Esophagus squamous epithelium (tissue), 5 donors: ENCODE measurements around the gene AFF3. TPM values are rescaled to one million over a fixed set of nuclear protein-coding genes. Genes with fewer than 3 reads are reported as not detected.

ENCODE experiments used
- DNase-seq: peaks from one replicate; lab custom pipeline; 2025; lab: John Stamatoyannopoulos, UW
- H3K27ac ChIP-seq, 4 donors: fragments of 200-600 bp; sonication (generic); one replicate each; pipeline ENCODE4 v1.5.1; 2016 to 2019; ENCODE audit warnings: mild to moderate bottlenecking in 1 of 4
- H3K27me3 ChIP-seq, 4 donors: fragments of 200-600 bp; sonication (generic); 1 replicate in 3 of 4; 2 replicates in 1 of 4; pipeline versions ENCODE4 v1.5.1 to v1.6.0; 2017 to 2021; ENCODE audit warnings: antibody characterized with exemption in 1 of 4
- H3K36me3 ChIP-seq, 3 donors: fragments of 200-600 bp; sonication (generic); one replicate each; pipeline ENCODE4 v1.5.1; 2016 to 2019
- H3K4me1 ChIP-seq, 3 donors: fragments of 200-600 bp; sonication (generic); one replicate each; pipeline ENCODE4 v1.5.1; 2017 to 2019
- H3K4me3 ChIP-seq, 4 donors: fragments of 200-600 bp; sonication (generic); 1 replicate in 3 of 4; 2 replicates in 1 of 4; pipeline ENCODE4 v1.5.1; 2016 to 2019; ENCODE audit warnings: mild to moderate bottlenecking in 2 of 4, moderate library complexity in 1 of 4
- H3K9me3 ChIP-seq, 3 donors: fragments of 200-600 bp; sonication (generic); one replicate each; pipeline ENCODE4 v1.5.1; 2016 to 2019
- POLR2A ChIP-seq, 4 donors: fragments of 450-650 bp; IDR thresholded peaks; one replicate each; pipeline ENCODE4 v1.6.1; 2017; ENCODE audit warnings: antibody characterized with exemption in 4 of 4, mild to moderate bottlenecking in 4 of 4, moderate library complexity in 3 of 4
- WGBS, 2 donors: methylation state at CpG; one replicate each; pipeline ENCODE4 v1.1.5; 2018; 5-methylcytosine and 5-hydroxymethylcytosine counted together
- intact Hi-C: fragments of 100-400 bp; cut with DNase I; formaldehyde crosslinking; loops from one replicate; pipeline ENCODE4 v1.15.0; 2022
- total RNA-seq, 4 donors: library from RNA; depleted of rRNA; stranded (reverse); fragments of >200 nt; gene quantifications; one replicate each; pipeline ENCODE4 v1.1.0, GENCODE V29; 2016
- TF ChIP-seq, protein P1 (sequence below), 6 experiments: fragments of 450-650 bp in 4 of 6; fragments of 200-600 bp in 2 of 6; sonication (generic) in 2 of 6; IDR thresholded peaks; one replicate each; pipeline ENCODE4 v1.5.1; 2016 to 2019; ENCODE audit warnings: antibody characterized with exemption in 6 of 6, mild to moderate bottlenecking in 4 of 6, moderate library complexity in 4 of 6
- donor health status: DM: yes; HTN: yes; CAD: no.

The AFF3 gene
- total RNA-seq, 4 donors from 2014 or later = 1.2 to 9.7 (median 3.8) TPM

- Histone ChIP-seq H3K27me3 (no peaks in the 10 kb centered on the region), H3K36me3 (no peaks in the 10 kb centered on the region), H3K4me1 (no peaks in the 10 kb centered on the region), H3K9me3 (no peaks in the 10 kb centered on the region), H3K27ac (no peak overlapping the region), H3K4me3 (no peak overlapping the region)
- 64 to 72% methylated on average over 5 of the region's 5 CpGs for WGBS, 2 donors
- intact Hi-C loops = no loop called here
- TF ChIP-seq, protein P1, sequence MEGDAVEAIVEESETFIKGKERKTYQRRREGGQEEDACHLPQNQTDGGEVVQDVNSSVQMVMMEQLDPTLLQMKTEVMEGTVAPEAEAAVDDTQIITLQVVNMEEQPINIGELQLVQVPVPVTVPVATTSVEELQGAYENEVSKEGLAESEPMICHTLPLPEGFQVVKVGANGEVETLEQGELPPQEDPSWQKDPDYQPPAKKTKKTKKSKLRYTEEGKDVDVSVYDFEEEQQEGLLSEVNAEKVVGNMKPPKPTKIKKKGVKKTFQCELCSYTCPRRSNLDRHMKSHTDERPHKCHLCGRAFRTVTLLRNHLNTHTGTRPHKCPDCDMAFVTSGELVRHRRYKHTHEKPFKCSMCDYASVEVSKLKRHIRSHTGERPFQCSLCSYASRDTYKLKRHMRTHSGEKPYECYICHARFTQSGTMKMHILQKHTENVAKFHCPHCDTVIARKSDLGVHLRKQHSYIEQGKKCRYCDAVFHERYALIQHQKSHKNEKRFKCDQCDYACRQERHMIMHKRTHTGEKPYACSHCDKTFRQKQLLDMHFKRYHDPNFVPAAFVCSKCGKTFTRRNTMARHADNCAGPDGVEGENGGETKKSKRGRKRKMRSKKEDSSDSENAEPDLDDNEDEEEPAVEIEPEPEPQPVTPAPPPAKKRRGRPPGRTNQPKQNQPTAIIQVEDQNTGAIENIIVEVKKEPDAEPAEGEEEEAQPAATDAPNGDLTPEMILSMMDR (IDR thresholded peaks at IDR 0.05) = no peak
- TF ChIP-seq POLR2A (IDR thresholded peaks at IDR 0.05) = no peak
- no peak for DNase-seq
These were observed 238.4 kb downstream of the AFF3 start for GRCh38 chr2:99903981-99904380.

DNA sequence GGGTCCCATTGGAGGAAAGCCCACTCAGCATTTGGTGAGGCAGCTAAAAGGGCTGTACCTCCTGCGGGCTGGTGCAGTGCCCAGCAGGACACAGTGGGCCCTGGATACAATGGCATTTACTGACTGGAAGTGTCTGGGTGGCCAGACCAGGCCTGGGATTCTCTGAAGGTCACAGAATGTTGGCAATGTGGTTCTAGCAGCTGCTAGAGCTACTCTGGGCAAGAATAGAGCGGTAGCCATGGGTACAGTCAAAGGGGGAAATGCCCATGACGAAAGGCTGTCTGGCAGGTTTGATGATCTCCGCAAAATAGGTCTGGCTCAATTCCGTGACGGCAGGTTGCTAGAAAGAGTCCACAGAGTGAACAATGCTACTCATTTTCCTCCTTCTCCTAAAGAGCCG is 241.8 kb downstream of the AFF3 start:
- Histone ChIP-seq H3K4me3 (no peak overlapping the region), H3K4me1 (no peaks in the 10 kb centered on the region), H3K27me3 (no peaks in the 10 kb centered on the region), H3K36me3 (no peaks in the 10 kb centered on the region), H3K27ac (no peak overlapping the region), H3K9me3 (no peaks in the 10 kb centered on the region)
- WGBS, 2 donors = 70 to 73% methylated on average over 5 to 6 of the region's 7 CpGs
- intact Hi-C loops = no loop called here
- no peak for DNase-seq
- TF ChIP-seq POLR2A (IDR thresholded peaks at IDR 0.05) = no peak
- TF ChIP-seq, protein P1 (IDR thresholded peaks at IDR 0.05) = no peak

- TF ChIP-seq, protein P1 (IDR thresholded peaks at IDR 0.05) = no peak
- TF ChIP-seq POLR2A (IDR thresholded peaks at IDR 0.05) = no peak
- H3K27ac ChIP-seq = no peak overlapping the region
- intact Hi-C loops = no loop called here
- no peaks in the 10 kb centered on the region for H3K27me3 ChIP-seq
- H3K4me3 ChIP-seq = no peak overlapping the region
- H3K4me1 ChIP-seq = no peaks in the 10 kb centered on the region
- no peaks in the 10 kb centered on the region for H3K9me3 ChIP-seq
- DNase-seq = no peak
- 63 to 66% methylated on average over 3 of the region's 3 CpGs for WGBS, 2 donors
- H3K36me3 ChIP-seq = no peaks in the 10 kb centered on the region
These were observed 242.5 kb downstream of the AFF3 start for GRCh38 chr2:99899882-99900281.

DNA sequence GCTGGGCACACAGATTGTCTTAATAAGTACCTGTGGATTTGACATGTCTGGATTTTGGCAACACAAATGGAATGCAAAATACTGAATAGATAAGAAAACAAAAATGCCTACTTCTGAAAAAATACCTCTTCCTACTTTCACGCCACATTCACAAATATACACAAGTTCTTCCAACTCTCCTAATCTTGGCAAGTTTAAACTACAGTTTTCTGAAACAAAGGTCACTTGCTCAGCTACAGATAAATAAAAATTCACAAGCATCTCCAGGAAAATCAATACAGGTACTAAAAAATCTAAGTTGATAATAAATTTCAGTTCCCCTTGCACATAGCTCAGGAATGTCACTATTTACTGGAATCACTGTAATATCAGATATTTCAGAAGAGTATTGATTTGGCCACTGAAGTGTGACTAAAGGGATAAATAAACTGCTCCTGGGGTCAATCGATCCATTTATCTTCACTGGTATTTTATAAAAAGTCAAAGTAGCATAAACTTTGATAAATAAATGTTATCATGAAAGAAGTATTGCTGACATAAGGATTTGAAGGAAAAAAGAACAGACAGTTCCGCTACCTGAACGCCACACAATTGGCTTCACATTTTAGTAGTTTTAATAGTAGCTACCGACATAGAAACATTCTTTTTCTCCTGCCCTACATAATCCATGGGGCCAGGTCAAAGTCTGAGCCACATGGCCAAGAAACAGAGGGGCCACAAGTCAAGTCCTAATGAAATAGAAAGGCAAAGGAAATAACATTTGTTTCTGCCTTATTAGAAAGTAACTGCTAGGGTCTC is 243.1 kb downstream of the AFF3 start:
- no peak for TF ChIP-seq POLR2A (IDR thresholded peaks at IDR 0.05)
- TF ChIP-seq, protein P1 (IDR thresholded peaks at IDR 0.05) = no peak
- no peaks in the 10 kb centered on the region for H3K36me3 ChIP-seq
- intact Hi-C loops = no loop called here
- H3K27me3 ChIP-seq = no peaks in the 10 kb centered on the region
- H3K4me3 ChIP-seq = no peak overlapping the region
- H3K4me1 ChIP-seq = no peaks in the 10 kb centered on the region
- WGBS, 2 donors = 65 to 75% methylated on average over 5 of the region's 5 CpGs
- H3K27ac ChIP-seq = no peak overlapping the region
- H3K9me3 ChIP-seq = no peaks in the 10 kb centered on the region
- DNase-seq = no peak

DNA sequence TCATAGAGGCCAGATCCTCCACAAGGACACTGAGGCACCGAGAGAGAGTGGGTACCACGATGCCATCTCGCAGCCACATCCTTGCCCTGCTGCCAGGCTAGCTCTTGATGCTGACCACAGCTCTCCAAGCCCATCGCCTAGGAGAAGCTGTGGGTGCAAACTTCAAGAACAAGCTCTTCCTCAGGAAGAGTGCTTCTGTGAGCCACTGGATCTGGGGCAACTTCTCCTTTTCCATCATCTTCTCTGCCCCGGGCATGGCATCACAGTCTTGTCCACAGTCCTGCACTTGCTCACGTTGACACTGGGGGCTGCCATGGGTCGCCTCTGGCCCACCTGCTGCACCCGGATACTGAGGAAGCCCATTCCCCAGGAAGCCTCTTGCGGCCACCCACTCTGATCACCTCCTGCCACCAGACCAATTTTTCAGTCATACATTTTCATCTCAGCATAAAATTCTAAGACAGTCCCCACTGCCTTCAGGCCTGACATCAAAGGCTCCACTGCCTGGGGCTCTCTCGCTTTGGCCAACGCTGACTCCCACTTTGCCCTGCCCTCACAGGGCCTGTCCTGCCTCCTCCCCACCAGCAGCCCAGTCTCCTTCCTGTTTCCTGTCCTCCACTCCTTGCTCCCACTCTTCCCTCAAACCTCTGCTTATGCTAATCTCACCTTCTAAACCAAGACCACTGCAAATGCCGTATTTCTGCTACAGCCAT is 243.9 kb downstream of the AFF3 start:
- H3K27me3 ChIP-seq = no peaks in the 10 kb centered on the region
- no peak overlapping the region for H3K27ac ChIP-seq
- H3K4me3 ChIP-seq = no peak overlapping the region
- WGBS, 2 donors = 77 to 88% methylated on average over 10 to 12 of the region's 12 CpGs
- intact Hi-C loops = no loop called here
- no peaks in the 10 kb centered on the region for H3K9me3 ChIP-seq
- TF ChIP-seq, protein P1 (IDR thresholded peaks at IDR 0.05) = no peak
- no peak for TF ChIP-seq POLR2A (IDR thresholded peaks at IDR 0.05)
- H3K36me3 ChIP-seq = no peaks in the 10 kb centered on the region
- H3K4me1 ChIP-seq = no peaks in the 10 kb centered on the region
- no peak for DNase-seq
